DLD1 (cell line): ENCODE measurements around the gene HLA-DOB.

Experiments
- in situ Hi-C: cut with HindIII; loops from 2 replicates; pipeline ENCODE4 v1.10.0; 2017; ENCODE audit warnings: low sequenced_read_pairs

Gene HLA-DOB

GRCh38 chr6:32816746-32817204 lies at the start of gene HLA-DOB:
Gene HLA-DOB, minus strand, starts transcription at chr6:32817002. Its CDS starts 51 bp downstream, at chr6:32816951.
- in situ Hi-C loops = no loop called here

- in situ Hi-C loops = no loop called here
Observed at GRCh38 chr6:32865724-32866443, 49.1 kb upstream of the HLA-DOB start.

GRCh38 chr6:32862725-32863124 lies 45.9 kb upstream of the HLA-DOB start:
- in situ Hi-C loops = no loop called here

- in situ Hi-C loops = no loop called here
Observed at GRCh38 chr6:32860674-32861073, 43.9 kb upstream of the HLA-DOB start.

- in situ Hi-C loops = no loop called here
Observed at GRCh38 chr6:32858194-32858593, 41.4 kb upstream of the HLA-DOB start.

- in situ Hi-C loops = no loop called here
Observed at GRCh38 chr6:32857156-32857891, 40.5 kb upstream of the HLA-DOB start.

GRCh38 chr6:32855467-32856174 lies 38.8 kb upstream of the HLA-DOB start:
- in situ Hi-C loops = no loop called here

- in situ Hi-C loops = no loop called here
Observed at GRCh38 chr6:32854376-32855178, 37.8 kb upstream of the HLA-DOB start.

GRCh38 chr6:32853541-32854375 lies 37.0 kb upstream of the HLA-DOB start, which contains the start of the genes PSMB9 and TAP1:
Gene PSMB9, plus strand, starts transcription at chr6:32854192. Its CDS starts 38 bp downstream, at chr6:32854230.
Gene TAP1, minus strand, starts transcription at chr6:32853704. Its CDS starts 68 bp downstream, at chr6:32853636.
- in situ Hi-C loops = no loop called here

GRCh38 chr6:32852844-32853540 lies 36.2 kb upstream of the HLA-DOB start:
- in situ Hi-C loops = no loop called here

GRCh38 chr6:32852018-32852843 lies 35.4 kb upstream of the HLA-DOB start:
- in situ Hi-C loops = no loop called here

- in situ Hi-C loops = no loop called here
Observed at GRCh38 chr6:32851025-32851424, 34.2 kb upstream of the HLA-DOB start.

GRCh38 chr6:32849126-32849525 lies 32.3 kb upstream of the HLA-DOB start:
- in situ Hi-C loops = no loop called here

GRCh38 chr6:32847795-32848194 lies 31.0 kb upstream of the HLA-DOB start:
- in situ Hi-C loops = no loop called here

- in situ Hi-C loops = no loop called here
Observed at GRCh38 chr6:32847004-32847403, 30.2 kb upstream of the HLA-DOB start.

GRCh38 chr6:32845384-32845884 lies 28.6 kb upstream of the HLA-DOB start:
- in situ Hi-C loops = no loop called here

- in situ Hi-C loops = loop anchor here (5.0 kb wide), 1 partner anchor 78 kb away; no protein-coding TSS in a partner anchor
Observed at GRCh38 chr6:32844839-32845383, 28.1 kb upstream of the HLA-DOB start.
